Sciatic nerve (tissue), 2 donors: ENCODE data around the gene BPHL. TPM values are rescaled to one million over a fixed set of nuclear protein-coding genes. Genes with fewer than 3 reads are reported as not detected.
A peak's percentile ranks its signal among the peaks of the same experiment; 100 is the strongest.
"Not testable (repeated sequence)": the region's sequence is repeated elsewhere in the genome, so short reads cannot be mapped to it uniquely, and the experiment has no call there.

ENCODE experiments used
- ATAC-seq: fragments of 200-7000 bp; cut with Tn5 transposase; one replicate; pipeline ENCODE4 v1.9.1; 2020; ENCODE audit warnings: mild to moderate bottlenecking, moderate library complexity
- DNase-seq: peaks from one replicate; pipeline ENCODE4 v3.0.0-alpha.2; 2020; ENCODE audit warnings: low spot score
- intact Hi-C: fragments of 100-400 bp; cut with DNase I; formaldehyde crosslinking; loops from one replicate; pipeline ENCODE4 v1.14.2; 2022
- total RNA-seq: library from RNA; stranded (reverse); fragmentation: NEBNext Ultra II Directional; extraction: Animal tissue kit (Norgen Biotek cat#: 25700); gene quantifications from one replicate; pipeline ENCODE4 v1.2.1, GENCODE V29; 2021
- donor health status: DM: no; HTN: no; CAD: no.
- donor health status: DM: no; HTN: no; CAD: no.

BPHL gene
- total RNA-seq, 1 donor from 2014 or later, result 15.7 TPM

- peak; percentile 22 for ATAC-seq
- DNase-seq, result no peak
- intact Hi-C loops, result no loop called here
Observed at GRCh38 chr6:3195695-3196497, 77.4 kb downstream of the BPHL start.

- ATAC-seq, result no peak
- DNase-seq, result no peak
- intact Hi-C loops, result no loop called here
Observed at GRCh38 chr6:3196770-3197169, 78.3 kb downstream of the BPHL start.

GRCh38 chr6:3197734-3198133 lies 79.2 kb downstream of the BPHL start:
- ATAC-seq, intact Hi-C loops, DNase-seq: not testable (repeated sequence)

DNA sequence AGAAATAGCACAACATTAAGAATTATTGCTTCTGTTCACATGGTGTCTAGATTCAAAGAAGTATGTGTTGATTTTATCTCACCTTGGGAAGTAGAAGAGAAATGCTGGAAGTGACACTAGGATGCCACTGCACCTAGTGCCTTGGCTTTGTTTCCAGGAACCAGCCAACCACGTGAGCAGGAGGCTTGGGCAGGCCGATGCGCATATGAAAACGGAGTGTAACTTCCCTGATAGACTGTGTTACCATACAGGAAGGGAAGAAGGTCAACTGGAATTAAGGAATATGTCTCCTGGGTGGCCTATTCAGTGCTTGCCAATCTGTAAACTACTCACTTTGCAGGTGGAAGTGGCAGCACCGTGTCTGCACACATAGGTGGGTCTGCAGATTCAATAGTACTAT lies 80.9 kb downstream of the BPHL start:
- intact Hi-C loops, result no loop called here
- ATAC-seq (no peak), DNase-seq (no peak)

GRCh38 chr6:3200682-3201081 lies 82.2 kb downstream of the BPHL start:
- DNase-seq, result no peak
- intact Hi-C loops, result no loop called here
- no peak for ATAC-seq

DNA sequence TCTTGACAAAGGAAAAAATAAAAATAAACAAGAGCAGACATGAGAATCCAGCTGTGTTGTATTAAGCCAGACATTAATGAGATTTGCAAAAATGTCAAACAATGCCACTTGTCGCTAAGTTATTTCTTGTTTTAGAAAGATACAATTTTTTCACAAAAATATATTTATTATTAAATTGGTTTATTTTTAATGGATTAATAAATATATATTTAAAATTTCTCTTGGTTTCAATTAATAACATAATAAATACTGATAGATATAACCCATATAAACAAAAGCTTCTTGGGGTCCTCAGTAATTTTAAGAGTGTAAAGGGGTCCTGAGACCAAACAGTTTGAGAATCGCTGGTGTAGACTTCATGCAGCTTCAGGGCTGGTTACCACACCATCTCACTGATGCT lies 82.9 kb downstream of the BPHL start:
- intact Hi-C loops, result no loop called here
- ATAC-seq, result no peak
- DNase-seq, result no peak

Other genes starting within 250 kb of the BPHL start
- gene SERPINB9, start 215.4 kb upstream of the BPHL start, total RNA-seq, result 34.1 TPM
- 122 TPM for gene SERPINB6, start 147.1 kb upstream of the BPHL start, total RNA-seq
- 30.1 TPM for gene NQO2, start 118.8 kb upstream of the BPHL start, total RNA-seq
- gene RIPK1, start 50.2 kb upstream of the BPHL start, total RNA-seq, result 25.9 TPM
- 53.1 TPM for gene TUBB2A, start 38.8 kb downstream of the BPHL start, total RNA-seq
- 39.4 TPM for gene TUBB2B, start 108.9 kb downstream of the BPHL start, total RNA-seq
- 21.2 TPM for gene PSMG4, start 140.2 kb downstream of the BPHL start, total RNA-seq